Mesenchymal stem cell (in vitro differentiated cells and primary cell): Measurements from ENCODE around the gene IFT57.

Source experiments
- DNase-seq: peaks from one replicate; pipeline ENCODE4 v3.0.0-alpha.2; 2013
- H2AFZ ChIP-seq: one replicate; pipeline ENCODE4 v1.6.1; 2013; ENCODE audit warnings: low read depth, mild to moderate bottlenecking, control low read depth, inconsistent platforms, low read length, moderate library complexity
- H2AK5ac ChIP-seq: 2 replicates; pipeline ENCODE4 v1.6.1; 2013; ENCODE audit warnings: low read length, moderate library complexity, mild to moderate bottlenecking, inconsistent platforms; ENCODE audit not compliant: severe bottlenecking
- H2BK120ac ChIP-seq: one replicate; pipeline ENCODE4 v1.6.1; 2013; ENCODE audit warnings: low read depth, mild to moderate bottlenecking, inconsistent platforms, low read length, moderate library complexity
- H2BK12ac ChIP-seq, 2 experiments: one replicate each; pipeline ENCODE4 v1.6.1; 2013; ENCODE audit warnings: inconsistent platforms in 2 of 2, low read length in 2 of 2, mild to moderate bottlenecking in 2 of 2, moderate library complexity in 2 of 2, control low read depth in 1 of 2
- H2BK15ac ChIP-seq: one replicate; pipeline ENCODE4 v1.6.1; 2013; ENCODE audit warnings: mild to moderate bottlenecking, low read depth, inconsistent platforms; ENCODE audit not compliant: poor library complexity, severe bottlenecking
- H2BK5ac ChIP-seq: 2 replicates; pipeline ENCODE4 v1.6.1; 2013; ENCODE audit warnings: low read depth, mild to moderate bottlenecking, low read length, control low read depth, inconsistent platforms; ENCODE audit not compliant: poor library complexity, severe bottlenecking
- H3K14ac ChIP-seq, 2 experiments: one replicate each; pipeline ENCODE4 v1.6.1; 2013; ENCODE audit warnings: inconsistent platforms in 2 of 2, low read length in 2 of 2, control low read depth in 1 of 2, mild to moderate bottlenecking in 1 of 2, moderate library complexity in 1 of 2
- H3K18ac ChIP-seq, 2 experiments: one replicate each; pipeline ENCODE4 v1.6.1; 2013; ENCODE audit warnings: inconsistent platforms in 2 of 2, low read length in 2 of 2, control low read depth in 1 of 2, low read depth in 1 of 2, mild to moderate bottlenecking in 1 of 2
- H3K23ac ChIP-seq, 2 experiments: one replicate each; pipeline ENCODE4 v1.6.1; 2013; ENCODE audit warnings: inconsistent platforms in 2 of 2, low read length in 2 of 2, mild to moderate bottlenecking in 2 of 2, moderate library complexity in 2 of 2, control low read depth in 1 of 2
- H3K27ac ChIP-seq: 2 replicates; pipeline ENCODE4 v1.5.1; 2013; ENCODE audit warnings: mild to moderate bottlenecking, moderate library complexity, low read length, control low read depth, inconsistent platforms; ENCODE audit not compliant: poor library complexity, severe bottlenecking
- H3K27me3 ChIP-seq, 2 experiments: 2 replicates each; pipeline versions ENCODE4 v1.6.1 to v1.7.0; 2013; ENCODE audit warnings: low read length in 2 of 2, mild to moderate bottlenecking in 2 of 2, moderate library complexity in 2 of 2, control low read depth in 1 of 2, inconsistent platforms in 1 of 2; ENCODE audit not compliant: control insufficient read depth in 1 of 2, insufficient read depth in 1 of 2
- H3K36me3 ChIP-seq, 2 experiments: 2 replicates each; pipeline versions ENCODE4 v1.6.1 to v1.7.0; 2013; ENCODE audit warnings: low read length in 2 of 2, control low read depth in 1 of 2, inconsistent platforms in 1 of 2, low read depth in 1 of 2, mild to moderate bottlenecking in 1 of 2; ENCODE audit not compliant: insufficient read depth in 2 of 2, control insufficient read depth in 1 of 2
- H3K4ac ChIP-seq, 2 experiments: one replicate each; pipeline ENCODE4 v1.6.1; 2013; ENCODE audit warnings: inconsistent platforms in 2 of 2, low read length in 2 of 2, mild to moderate bottlenecking in 2 of 2, moderate library complexity in 2 of 2, control low read depth in 1 of 2, low read depth in 1 of 2
- H3K4me1 ChIP-seq: 2 replicates; pipeline ENCODE4 v1.6.1; 2013; ENCODE audit warnings: low read depth, low read length, control low read depth; ENCODE audit not compliant: control insufficient read depth, insufficient read depth
- H3K4me2 ChIP-seq: 2 replicates; pipeline ENCODE4 v1.6.1; 2013; ENCODE audit warnings: low read length, mild to moderate bottlenecking, inconsistent platforms; ENCODE audit not compliant: poor library complexity, severe bottlenecking
- H3K4me3 ChIP-seq, 2 experiments: 2 replicates each; pipeline versions ENCODE4 v1.5.1 to v1.7.0; 2013; ENCODE audit warnings: low read length in 2 of 2, mild to moderate bottlenecking in 2 of 2, control low read depth in 1 of 2, low read depth in 1 of 2; ENCODE audit not compliant: insufficient read depth in 1 of 2
- H3K79me1 ChIP-seq: replicated peaks from 2 replicates; pipeline ENCODE4 v1.6.1; 2013; ENCODE audit warnings: mild to moderate bottlenecking, control low read depth, low read length, inconsistent platforms; ENCODE audit not compliant: poor library complexity, severe bottlenecking
- H3K9ac ChIP-seq: 2 replicates; pipeline ENCODE4 v1.7.0; 2013; ENCODE audit warnings: mild to moderate bottlenecking, low read length, moderate library complexity
- H3K9me3 ChIP-seq: 2 replicates; pipeline ENCODE4 v1.7.0; 2013; ENCODE audit warnings: mild to moderate bottlenecking, low read length; ENCODE audit not compliant: control insufficient read depth
- H4K8ac ChIP-seq: one replicate; pipeline ENCODE4 v1.6.1; 2013; ENCODE audit warnings: inconsistent platforms, mild to moderate bottlenecking, low read length, moderate library complexity
- H4K91ac ChIP-seq: one replicate; pipeline ENCODE4 v1.6.1; 2013; ENCODE audit warnings: mild to moderate bottlenecking, low read length, inconsistent platforms
- WGBS: methylation state at CpG from one replicate; pipeline ENCODE4 v1.1.7; 2013; ENCODE audit warnings: mixed read lengths; 5-methylcytosine and 5-hydroxymethylcytosine counted together

IFT57 gene

GRCh38 chr3:108134555-108134880, 87.7 kb downstream of the IFT57 start:
- DNase-seq, result no peak
- no peak overlapping the region for H4K91ac ChIP-seq
- H3K9me3 ChIP-seq, result no peaks in the 10 kb centered on the region
- H3K4me2 ChIP-seq, result no peak overlapping the region
- H3K23ac ChIP-seq, result no peak overlapping the region
- H2BK120ac ChIP-seq, result no peak overlapping the region
- H4K8ac ChIP-seq, result no peak overlapping the region
- H2BK5ac ChIP-seq, result no peak overlapping the region
- H3K4ac ChIP-seq, result no peak overlapping the region
- H3K4me3 ChIP-seq, result no peak overlapping the region
- no peak overlapping the region for H3K9ac ChIP-seq
- no peak overlapping the region for H2BK15ac ChIP-seq
- no peaks in the 10 kb centered on the region for H3K36me3 ChIP-seq
- H3K79me1 ChIP-seq, result no peaks in the 10 kb centered on the region
- no CpG with 5 or more reads among the region's 1 CpG for whole genome bisulfite sequencing
- no peak overlapping the region for H2AK5ac ChIP-seq
- no peak overlapping the region for H2BK12ac ChIP-seq
- H3K27ac ChIP-seq, result no peak overlapping the region
- no peak overlapping the region for H3K18ac ChIP-seq
- H2AFZ ChIP-seq, result no peak overlapping the region
- H3K4me1 ChIP-seq, result peaks cover 6% of the 10 kb centered on the region
- H3K14ac ChIP-seq, result no peak overlapping the region
- H3K27me3 ChIP-seq, result no peaks in the 10 kb centered on the region

GRCh38 chr3:108133858-108134554, 88.2 kb downstream of the IFT57 start:
- Histone ChIP-seq H3K23ac (no peak overlapping the region), H2BK120ac (no peak overlapping the region), H2AFZ (no peak overlapping the region), H3K4ac (no peak overlapping the region), H3K4me2 (no peak overlapping the region), H2AK5ac (no peak overlapping the region), H3K9me3 (no peaks in the 10 kb centered on the region), H3K27ac (no peak overlapping the region), H3K4me1 (peaks cover 6% of the 10 kb centered on the region), H3K27me3 (no peaks in the 10 kb centered on the region), H2BK5ac (no peak overlapping the region), H2BK15ac (no peak overlapping the region), H3K14ac (no peak overlapping the region), H2BK12ac (no peak overlapping the region), H3K18ac (no peak overlapping the region), H3K79me1 (no peaks in the 10 kb centered on the region), H4K8ac (no peak overlapping the region), H3K9ac (no peak overlapping the region), H3K4me3 (no peak overlapping the region), H4K91ac (no peak overlapping the region), H3K36me3 (no peaks in the 10 kb centered on the region)
- no peak for DNase-seq
- WGBS, result 95% methylated on average over 2 of the region's 5 CpGs

GRCh38 chr3:108133048-108133369, 89.2 kb downstream of the IFT57 start:
- Histone ChIP-seq H3K18ac (no peak overlapping the region), H3K4me1 (peaks cover 6% of the 10 kb centered on the region), H4K91ac (no peak overlapping the region), H3K4ac (no peak overlapping the region), H2AK5ac (no peak overlapping the region), H2AFZ (no peak overlapping the region), H3K27me3 (no peaks in the 10 kb centered on the region), H3K4me3 (no peak overlapping the region), H3K27ac (peak overlapping the region; percentile 9), H3K14ac (no peak overlapping the region), H2BK12ac (no peak overlapping the region), H3K36me3 (peaks cover 0 to 2% of the 10 kb centered on the region in 2 experiments), H2BK15ac (no peak overlapping the region), H2BK5ac (no peak overlapping the region), H4K8ac (no peak overlapping the region), H3K9ac (peak overlapping the region; percentile 41), H3K23ac (no peak overlapping the region), H3K4me2 (no peak overlapping the region), H3K79me1 (no peaks in the 10 kb centered on the region), H2BK120ac (no peak overlapping the region), H3K9me3 (no peaks in the 10 kb centered on the region)
- DNase-seq, result peak; percentile 57

- Histone ChIP-seq H3K4ac (peak overlapping the region in 1 of 2 experiments; percentile 39), H2BK12ac (peak overlapping the region; percentile 70 to 96), H4K91ac (peak overlapping the region; percentile 66), H3K14ac (peak overlapping the region in 1 of 2 experiments; percentile 81), H3K4me1 (peaks cover 6% of the 10 kb centered on the region), H3K36me3 (peaks cover 0 to 2% of the 10 kb centered on the region in 2 experiments), H3K79me1 (no peaks in the 10 kb centered on the region), H2BK120ac (peak overlapping the region; percentile 54), H3K4me3 (peak overlapping the region in 1 of 2 experiments; percentile 52), H3K9ac (peak overlapping the region; percentile 70), H2BK15ac (no peak overlapping the region), H3K27me3 (no peaks in the 10 kb centered on the region), H4K8ac (peak overlapping the region; percentile 42), H3K27ac (peak overlapping the region; percentile 62), H3K4me2 (no peak overlapping the region), H2AFZ (no peak overlapping the region), H2AK5ac (peak overlapping the region; percentile 69), H2BK5ac (no peak overlapping the region), H3K23ac (no peak overlapping the region), H3K18ac (peak overlapping the region; percentile 37 to 72), H3K9me3 (no peaks in the 10 kb centered on the region)
- DNase-seq, result peak; percentile 26
- WGBS, result 90% methylated on average over 9 of the region's 9 CpGs
Measured at GRCh38 chr3:108131475-108132134, 90.6 kb downstream of the IFT57 start.
